Ovary (tissue), 3 donors: ENCODE data around the gene OXA1L.

Experiments used
- POLR2A ChIP-seq: fragments of 450-650 bp; IDR thresholded peaks from one replicate; pipeline ENCODE4 v1.6.1; 2017; ENCODE audit warnings: antibody characterized with exemption, mild to moderate bottlenecking, moderate library complexity
- TF ChIP-seq, protein P1 (sequence below), 3 donors: fragments of 450-650 bp in 2 of 3; fragments of 200-600 bp in 1 of 3; IDR thresholded peaks; one replicate each; pipeline versions ENCODE4 v1.5.1 to v1.8.0; 2016 to 2022; ENCODE audit warnings: antibody characterized with exemption in 3 of 3, mild to moderate bottlenecking in 1 of 3
- donor health status: DM: no; HTN: no; CAD: no.

DNA sequence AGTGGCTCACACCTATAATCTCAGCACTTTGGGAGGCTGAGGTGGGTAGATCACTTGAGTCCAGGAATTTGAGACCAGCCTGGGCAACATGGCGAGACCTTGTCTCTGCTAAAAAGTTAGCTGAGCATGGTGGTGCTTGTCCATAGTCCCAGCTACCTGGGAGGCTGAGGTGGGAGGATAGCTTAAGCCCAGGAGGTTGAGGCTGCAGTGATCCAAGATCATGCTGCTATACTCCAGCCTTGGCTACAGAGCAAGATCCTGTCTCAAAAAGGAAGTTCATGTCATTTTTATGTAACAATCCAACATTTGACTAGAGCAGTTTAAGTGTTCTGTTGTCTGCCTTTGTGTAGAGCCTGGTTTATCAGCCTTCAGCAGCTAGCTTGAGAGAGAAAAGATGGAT is 6.2 kb downstream of the OXA1L start:
- no peak for TF ChIP-seq POLR2A
- TF ChIP-seq, protein P1, sequence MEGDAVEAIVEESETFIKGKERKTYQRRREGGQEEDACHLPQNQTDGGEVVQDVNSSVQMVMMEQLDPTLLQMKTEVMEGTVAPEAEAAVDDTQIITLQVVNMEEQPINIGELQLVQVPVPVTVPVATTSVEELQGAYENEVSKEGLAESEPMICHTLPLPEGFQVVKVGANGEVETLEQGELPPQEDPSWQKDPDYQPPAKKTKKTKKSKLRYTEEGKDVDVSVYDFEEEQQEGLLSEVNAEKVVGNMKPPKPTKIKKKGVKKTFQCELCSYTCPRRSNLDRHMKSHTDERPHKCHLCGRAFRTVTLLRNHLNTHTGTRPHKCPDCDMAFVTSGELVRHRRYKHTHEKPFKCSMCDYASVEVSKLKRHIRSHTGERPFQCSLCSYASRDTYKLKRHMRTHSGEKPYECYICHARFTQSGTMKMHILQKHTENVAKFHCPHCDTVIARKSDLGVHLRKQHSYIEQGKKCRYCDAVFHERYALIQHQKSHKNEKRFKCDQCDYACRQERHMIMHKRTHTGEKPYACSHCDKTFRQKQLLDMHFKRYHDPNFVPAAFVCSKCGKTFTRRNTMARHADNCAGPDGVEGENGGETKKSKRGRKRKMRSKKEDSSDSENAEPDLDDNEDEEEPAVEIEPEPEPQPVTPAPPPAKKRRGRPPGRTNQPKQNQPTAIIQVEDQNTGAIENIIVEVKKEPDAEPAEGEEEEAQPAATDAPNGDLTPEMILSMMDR (IDR thresholded peaks at IDR 0.05), result no peak
